Measurements from ENCODE around the gene FAAH2. TPM values are rescaled to one million over a fixed set of nuclear protein-coding genes. Genes with fewer than 3 reads are reported as not detected.

FAAH2 gene
- not detected for total RNA-seq

DNA sequence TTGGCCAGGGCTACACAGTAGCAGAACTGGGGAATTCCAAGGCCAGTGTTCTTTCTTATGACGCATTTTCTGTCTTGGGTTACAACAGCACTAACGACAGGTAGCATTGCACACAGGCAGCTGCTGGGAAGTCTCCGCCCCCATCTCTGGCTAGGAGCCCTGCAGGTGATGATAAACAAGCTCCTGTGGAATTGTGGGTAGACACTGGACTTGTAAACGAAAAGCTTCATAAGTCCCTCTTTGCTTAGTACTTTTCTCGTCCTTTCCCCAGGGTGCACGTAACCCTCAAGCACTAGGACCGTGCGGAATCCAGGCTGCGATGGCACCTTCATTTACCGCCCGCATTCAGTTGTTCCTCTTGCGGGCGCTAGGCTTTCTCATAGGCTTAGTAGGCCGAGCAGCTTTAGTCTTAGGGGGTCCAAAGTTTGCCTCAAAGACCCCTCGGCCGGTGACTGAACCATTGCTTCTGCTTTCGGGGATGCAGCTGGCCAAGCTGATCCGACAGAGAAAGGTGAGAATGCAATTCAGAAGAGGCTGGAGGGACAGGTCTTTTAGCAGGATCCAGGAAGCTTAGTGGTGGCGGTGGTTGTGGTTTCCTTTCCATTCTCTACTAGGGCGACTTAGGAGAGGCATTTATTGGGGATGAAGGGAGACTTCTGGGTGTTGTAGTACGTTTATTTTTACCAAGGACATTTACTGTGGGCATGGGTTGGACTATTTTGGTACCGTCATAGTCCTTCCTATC lies at the start of gene FAAH2:
Gene FAAH2 (plus strand): TSS at position 200 of the 745 bp plus-strand sequence. CDS start 120 bp downstream, at position 320.
- ATAC-seq (no peak), DNase-seq (no peak)
- Histone ChIP-seq H3K27ac (no peak within 1 kb of the TSS), H3K27me3 (peaks cover 0 to 4% (median 0%) of the 10 kb centered on the region in 3 donors), H3K4me3 (peak within 1 kb of the TSS in 2 of 4 donors; percentile 7 to 13), H3K4me1 (no peaks in the 10 kb centered on the region), H3K36me3 (no peaks in the 10 kb centered on the region), H3K9me3 (no peaks in the 10 kb centered on the region)
- in situ Hi-C loops (cut with MboI; ENCODE audit: low sequenced_read_pairs in 4 of 4): no loop called here
- intact Hi-C loops (cut with DNase I; ENCODE audit: low total_unique reads): no loop called here
- TF ChIP-seq, protein P1, sequence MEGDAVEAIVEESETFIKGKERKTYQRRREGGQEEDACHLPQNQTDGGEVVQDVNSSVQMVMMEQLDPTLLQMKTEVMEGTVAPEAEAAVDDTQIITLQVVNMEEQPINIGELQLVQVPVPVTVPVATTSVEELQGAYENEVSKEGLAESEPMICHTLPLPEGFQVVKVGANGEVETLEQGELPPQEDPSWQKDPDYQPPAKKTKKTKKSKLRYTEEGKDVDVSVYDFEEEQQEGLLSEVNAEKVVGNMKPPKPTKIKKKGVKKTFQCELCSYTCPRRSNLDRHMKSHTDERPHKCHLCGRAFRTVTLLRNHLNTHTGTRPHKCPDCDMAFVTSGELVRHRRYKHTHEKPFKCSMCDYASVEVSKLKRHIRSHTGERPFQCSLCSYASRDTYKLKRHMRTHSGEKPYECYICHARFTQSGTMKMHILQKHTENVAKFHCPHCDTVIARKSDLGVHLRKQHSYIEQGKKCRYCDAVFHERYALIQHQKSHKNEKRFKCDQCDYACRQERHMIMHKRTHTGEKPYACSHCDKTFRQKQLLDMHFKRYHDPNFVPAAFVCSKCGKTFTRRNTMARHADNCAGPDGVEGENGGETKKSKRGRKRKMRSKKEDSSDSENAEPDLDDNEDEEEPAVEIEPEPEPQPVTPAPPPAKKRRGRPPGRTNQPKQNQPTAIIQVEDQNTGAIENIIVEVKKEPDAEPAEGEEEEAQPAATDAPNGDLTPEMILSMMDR (IDR thresholded peaks at IDR 0.05 in 4 of 5, conservative IDR thresholded peaks at IDR 0.05 in 1 of 5): no peak
- no peak for TF ChIP-seq POLR2A (IDR thresholded peaks at IDR 0.05)

DNA sequence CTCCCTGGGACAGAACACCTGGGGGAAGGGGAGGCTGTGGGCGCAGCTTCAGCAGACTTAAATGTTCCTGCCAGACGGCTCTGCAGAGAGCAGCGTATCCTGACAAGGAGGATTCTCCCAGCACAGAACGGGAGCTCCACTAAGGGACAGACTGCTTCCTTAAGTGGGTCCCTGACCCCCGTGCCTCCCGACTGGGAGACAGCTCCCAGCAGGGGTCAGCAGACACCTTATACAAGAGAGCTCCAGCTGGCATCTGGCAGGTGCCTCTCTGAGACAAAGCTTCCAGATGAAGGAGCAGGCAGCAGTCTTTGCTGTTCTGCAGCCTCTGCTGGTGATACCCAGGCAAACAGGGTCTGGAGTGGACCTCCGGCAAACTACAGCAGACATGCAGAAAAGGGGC lies 44.5 kb upstream of the FAAH2 start:
- no peak for TF ChIP-seq POLR2A (IDR thresholded peaks at IDR 0.05)
- TF ChIP-seq, protein P1 (IDR thresholded peaks at IDR 0.05 in 4 of 5, conservative IDR thresholded peaks at IDR 0.05 in 1 of 5): no peak
- no peak for DNase-seq
- intact Hi-C loops (cut with DNase I; ENCODE audit: low total_unique reads): no loop called here

DNA sequence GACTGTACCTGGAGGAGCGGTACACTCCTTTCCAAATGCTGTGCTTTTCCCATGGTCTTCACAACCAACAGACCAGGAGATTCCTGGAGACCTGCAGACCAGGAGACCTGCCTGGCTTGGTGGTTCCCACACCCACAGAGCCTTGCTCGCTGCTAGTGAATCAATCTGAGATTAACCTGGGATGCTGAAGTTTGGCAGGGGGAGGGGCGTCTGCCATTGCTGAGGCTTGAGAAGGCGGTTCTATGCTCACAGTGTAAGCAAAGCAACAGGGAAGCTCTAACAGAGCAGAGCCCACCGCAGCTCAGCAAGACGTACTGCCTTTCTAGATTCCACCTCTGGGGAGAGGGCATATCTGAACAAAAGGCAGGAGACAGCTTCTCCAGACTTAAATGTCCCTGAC lies 34.5 kb upstream of the FAAH2 start:
- Histone ChIP-seq H3K4me1 (no peaks in the 10 kb centered on the region), H3K36me3 (no peaks in the 10 kb centered on the region), H3K9me3 (no peaks in the 10 kb centered on the region), H3K27me3 (no peaks in the 10 kb centered on the region), H3K4me3 (no peak overlapping the region), H3K27ac (no peak overlapping the region)
- TF ChIP-seq, protein P1 (IDR thresholded peaks at IDR 0.05 in 4 of 5, conservative IDR thresholded peaks at IDR 0.05 in 1 of 5): no peak
- no peak for TF ChIP-seq POLR2A (IDR thresholded peaks at IDR 0.05)
- in situ Hi-C loops (cut with MboI; ENCODE audit: low sequenced_read_pairs in 4 of 4) (no loop called here), intact Hi-C loops (cut with DNase I; ENCODE audit: low total_unique reads) (no loop called here)
- DNase-seq (no peak), ATAC-seq (no peak)

More for the DNA sequence above, 44.5 kb upstream of the FAAH2 start:
- Histone ChIP-seq H3K4me3 (no peak overlapping the region), H3K27ac (no peak overlapping the region), H3K4me1 (no peaks in the 10 kb centered on the region), H3K36me3 (no peaks in the 10 kb centered on the region), H3K27me3 (no peaks in the 10 kb centered on the region), H3K9me3 (no peaks in the 10 kb centered on the region)
- in situ Hi-C loops (cut with MboI; ENCODE audit: low sequenced_read_pairs in 4 of 4): no loop called here
- ATAC-seq: no peak

DNA sequence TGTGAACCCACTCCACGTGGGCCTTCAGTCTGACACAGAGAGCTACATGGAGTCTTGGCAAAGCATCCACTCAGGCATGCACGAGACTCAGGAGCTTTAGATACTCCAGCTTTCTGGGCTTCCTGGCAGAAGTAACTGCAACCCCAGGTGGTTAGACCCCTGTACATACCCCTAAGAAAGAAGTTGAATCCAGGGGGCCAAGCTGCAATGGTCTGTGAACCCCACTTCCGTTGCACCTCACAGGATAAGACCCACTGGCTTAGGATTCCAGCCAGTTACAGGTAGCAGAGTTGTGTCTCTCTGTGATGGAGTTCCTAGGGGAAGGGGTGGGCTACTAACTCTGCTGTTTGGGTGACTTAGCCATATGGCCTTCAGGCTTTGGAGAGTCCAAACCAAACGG lies 21.4 kb upstream of the FAAH2 start:
- Histone ChIP-seq H3K4me1 (no peaks in the 10 kb centered on the region), H3K9me3 (no peaks in the 10 kb centered on the region), H3K27ac (no peak overlapping the region), H3K36me3 (no peaks in the 10 kb centered on the region), H3K27me3 (no peaks in the 10 kb centered on the region), H3K4me3 (no peak overlapping the region)
- no peak for ATAC-seq
- no peak for DNase-seq
- TF ChIP-seq, protein P1 (IDR thresholded peaks at IDR 0.05 in 4 of 5, conservative IDR thresholded peaks at IDR 0.05 in 1 of 5): no peak
- no peak for TF ChIP-seq POLR2A (IDR thresholded peaks at IDR 0.05)
- in situ Hi-C loops (cut with MboI; ENCODE audit: low sequenced_read_pairs in 4 of 4) (no loop called here), intact Hi-C loops (cut with DNase I; ENCODE audit: low total_unique reads) (no loop called here)
